ENCODE data around the gene SORBS1. TPM values are rescaled to one million over a fixed set of nuclear protein-coding genes. Genes with fewer than 3 reads are reported as not detected.

Gene SORBS1
- total and polyA plus RNA-seq, 2 of the 13 experiments (the other 11 are each of a cell fraction or from before 2014, with no cell fraction given), result 16.8 to 39.8 TPM

- TF ChIP-seq HOMEZ (CRISPR knock-in tag; IDR thresholded peaks at IDR 0.05; ENCODE audit: low read depth) (peak; percentile 49; the same call in 1 of the 2 replicates), ZMAT5 (CRISPR knock-in tag; IDR thresholded peaks at IDR 0.05; ENCODE audit: borderline replicate concordance, low read depth) (no peak), TOE1 (CRISPR knock-in tag; IDR thresholded peaks at IDR 0.05) (no peak), ZNF724P (CRISPR knock-in tag; IDR thresholded peaks at IDR 0.05; ENCODE audit: borderline replicate concordance) (no peak), ZNF7 (CRISPR knock-in tag; IDR thresholded peaks at IDR 0.05) (no peak), MAX (IDR thresholded peaks at IDR 0.05) (peak; percentile 60), SRF (IDR thresholded peaks at IDR 0.05; ENCODE audit: low read depth, low read length) (no peak), HOXD1 (CRISPR knock-in tag; IDR thresholded peaks at IDR 0.05) (no peak), PREB (CRISPR knock-in tag; IDR thresholded peaks at IDR 0.05) (no peak), ATF4 (CRISPR knock-in tag; IDR thresholded peaks at IDR 0.05) (no peak), RBFOX2 (IDR thresholded peaks at IDR 0.05; ENCODE audit: low read depth, low read length) (no peak), ZNF512 (CRISPR knock-in tag; IDR thresholded peaks at IDR 0.05) (no peak), FOXO1 (CRISPR knock-in tag; IDR thresholded peaks at IDR 0.05) (peak; percentile 27; the same call in 1 of the 2 replicates), POLR2G (IDR thresholded peaks at IDR 0.05; ENCODE audit: low read depth, low read length) (no peak), AKNA (CRISPR knock-in tag; IDR thresholded peaks at IDR 0.05; ENCODE audit: borderline replicate concordance) (no peak), ATAD3A (CRISPR knock-in tag; IDR thresholded peaks at IDR 0.05) (no peak), ZNF768 (CRISPR knock-in tag; IDR thresholded peaks at IDR 0.05) (peak; percentile 36; the same call in 1 of the 2 replicates), KAT8 (CRISPR knock-in tag; IDR thresholded peaks at IDR 0.05) (no peak), NFRKB (IDR thresholded peaks at IDR 0.05) (no peak)
Observed at GRCh38 chr10:95335933-95336699, 225.1 kb downstream of the SORBS1 start (continued).
